Choroid plexus epithelial cell (primary cell): ENCODE data around the gene NLGN4X.

Experiments used
- DNase-seq: peaks from one replicate; pipeline ENCODE4 v3.0.0-alpha.2; 2010; ENCODE audit warnings: low read depth
- H3K4me3 ChIP-seq: 2 replicates; pipeline ENCODE4 v1.5.1; 2011; ENCODE audit warnings: low read depth, mild to moderate bottlenecking, control low read depth, low read length, moderate library complexity
- TF ChIP-seq, protein P1 (sequence below): conservative IDR thresholded peaks from 2 replicates; pipeline ENCODE4 v1.5.1; 2011; ENCODE audit warnings: low read depth, mild to moderate bottlenecking, control low read depth, inconsistent platforms, low read length, moderate library complexity

Gene NLGN4X

DNA sequence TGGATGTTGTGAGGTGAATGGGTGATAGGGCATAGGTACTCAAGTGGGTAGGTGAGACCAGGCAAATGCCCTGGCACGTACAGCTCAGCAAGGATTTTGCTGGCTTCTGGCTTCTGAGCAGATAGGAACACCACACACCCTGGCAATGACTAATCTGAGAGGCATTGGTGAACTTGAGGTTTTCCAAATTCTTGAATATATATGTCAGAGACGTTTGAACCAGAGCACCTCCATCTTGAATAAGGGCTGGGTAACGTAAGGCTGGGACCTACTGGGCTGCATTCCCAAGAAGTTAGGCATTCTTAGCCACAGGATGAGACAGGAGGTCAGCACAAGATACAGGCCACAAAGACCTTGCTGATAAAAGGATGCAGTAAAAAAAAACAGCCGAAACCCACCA, 204.5 kb downstream of the NLGN4X start:
- TF ChIP-seq, protein P1, sequence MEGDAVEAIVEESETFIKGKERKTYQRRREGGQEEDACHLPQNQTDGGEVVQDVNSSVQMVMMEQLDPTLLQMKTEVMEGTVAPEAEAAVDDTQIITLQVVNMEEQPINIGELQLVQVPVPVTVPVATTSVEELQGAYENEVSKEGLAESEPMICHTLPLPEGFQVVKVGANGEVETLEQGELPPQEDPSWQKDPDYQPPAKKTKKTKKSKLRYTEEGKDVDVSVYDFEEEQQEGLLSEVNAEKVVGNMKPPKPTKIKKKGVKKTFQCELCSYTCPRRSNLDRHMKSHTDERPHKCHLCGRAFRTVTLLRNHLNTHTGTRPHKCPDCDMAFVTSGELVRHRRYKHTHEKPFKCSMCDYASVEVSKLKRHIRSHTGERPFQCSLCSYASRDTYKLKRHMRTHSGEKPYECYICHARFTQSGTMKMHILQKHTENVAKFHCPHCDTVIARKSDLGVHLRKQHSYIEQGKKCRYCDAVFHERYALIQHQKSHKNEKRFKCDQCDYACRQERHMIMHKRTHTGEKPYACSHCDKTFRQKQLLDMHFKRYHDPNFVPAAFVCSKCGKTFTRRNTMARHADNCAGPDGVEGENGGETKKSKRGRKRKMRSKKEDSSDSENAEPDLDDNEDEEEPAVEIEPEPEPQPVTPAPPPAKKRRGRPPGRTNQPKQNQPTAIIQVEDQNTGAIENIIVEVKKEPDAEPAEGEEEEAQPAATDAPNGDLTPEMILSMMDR: no peak
- no peak for DNase-seq
- no peak overlapping the region for H3K4me3 ChIP-seq

DNA sequence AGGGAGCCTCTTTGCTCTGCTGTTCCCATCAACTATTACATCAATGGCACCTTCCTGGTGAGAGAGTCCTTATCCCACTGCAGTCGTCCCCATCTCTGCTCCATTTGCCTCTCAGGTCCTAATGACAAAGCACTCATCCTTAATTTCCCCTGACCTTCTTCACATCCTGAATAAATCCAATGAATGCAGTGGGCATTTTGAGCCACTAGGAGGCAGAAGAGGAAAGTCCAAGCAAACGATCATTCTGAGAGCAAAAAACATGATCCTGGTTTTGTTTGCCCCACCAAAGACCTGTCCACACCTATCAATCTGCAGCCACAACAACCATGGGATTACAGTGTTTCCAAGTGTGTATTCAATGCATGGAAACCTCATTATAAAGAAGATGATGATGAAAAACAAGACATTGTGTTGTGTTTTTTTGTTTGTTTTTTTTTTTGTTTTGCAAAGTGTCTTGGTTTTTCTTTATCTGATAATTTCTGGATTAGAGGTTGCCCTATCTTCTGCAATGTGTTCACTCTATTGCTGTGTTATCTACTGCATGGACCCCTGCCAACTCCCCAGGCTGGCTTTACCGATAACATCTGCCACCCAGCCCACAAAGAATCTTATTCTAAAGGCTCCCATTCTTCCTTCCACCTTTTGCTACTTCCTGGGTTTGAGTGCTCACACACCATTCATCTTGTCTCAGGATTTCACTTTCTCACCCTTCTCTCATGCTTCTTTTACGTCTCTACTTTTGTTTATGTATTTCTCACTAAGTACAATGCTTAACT, 207.2 kb downstream of the NLGN4X start:
- DNase-seq: peak; percentile 11
- TF ChIP-seq, protein P1: peak; percentile 47
- no peak overlapping the region for H3K4me3 ChIP-seq

DNA sequence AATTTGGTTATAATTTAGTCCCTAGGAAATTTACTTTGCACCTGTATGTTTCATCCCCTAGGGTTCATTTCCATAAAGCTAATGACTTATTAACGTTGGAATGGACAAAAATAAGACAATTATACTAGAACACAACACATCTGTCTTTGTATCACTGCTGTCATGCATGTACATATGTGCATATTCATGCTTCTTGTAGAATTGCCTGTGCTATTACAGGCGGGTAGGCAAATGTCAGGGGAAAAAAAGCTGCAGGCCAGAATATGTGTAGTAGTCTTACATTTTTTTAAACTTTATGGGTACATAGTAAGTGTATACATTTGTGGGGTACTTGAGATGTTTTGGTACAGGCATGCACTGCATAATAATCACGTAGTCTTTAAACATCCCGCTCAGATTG, 209.6 kb downstream of the NLGN4X start:
- H3K4me3 ChIP-seq: no peak overlapping the region
- TF ChIP-seq, protein P1: no peak
- DNase-seq: no peak

DNA sequence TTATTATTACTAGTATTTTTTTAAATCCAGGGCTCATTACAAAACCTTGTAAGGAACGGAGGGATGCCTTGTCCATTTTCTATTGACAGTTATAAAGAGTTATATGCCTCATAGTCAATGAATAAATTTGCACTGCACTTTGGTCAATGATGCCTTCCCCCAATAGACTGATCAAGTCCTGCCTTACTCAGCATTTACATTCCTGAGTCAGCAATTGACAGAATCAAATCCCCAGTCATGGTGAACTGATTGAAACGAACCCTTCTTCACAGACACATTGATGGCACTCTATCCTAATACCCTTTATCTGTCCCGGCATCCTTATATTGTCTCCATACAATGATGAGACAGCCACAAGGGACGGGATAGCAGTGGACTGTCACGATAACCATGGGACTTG, 213.2 kb downstream of the NLGN4X start:
- DNase-seq: no peak
- H3K4me3 ChIP-seq: no peak overlapping the region
- TF ChIP-seq, protein P1: no peak

DNA sequence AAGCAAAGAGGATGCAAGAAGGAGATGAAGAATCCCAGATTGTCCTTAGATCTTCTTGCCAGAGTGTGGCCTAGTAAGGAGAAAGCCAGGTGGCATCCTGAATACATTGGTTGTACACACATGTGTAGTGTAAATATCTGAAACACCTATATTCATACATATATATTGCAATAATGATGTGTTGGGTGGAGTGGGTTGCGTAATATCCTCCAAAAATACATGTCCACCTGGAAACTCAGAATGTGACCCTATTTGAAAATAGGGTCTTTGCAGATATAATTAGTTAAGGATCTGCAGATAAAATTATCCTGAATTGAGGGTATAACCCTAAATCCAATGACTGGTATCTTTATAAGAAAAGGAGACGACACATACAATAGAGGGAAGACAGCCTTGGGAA, 216.3 kb downstream of the NLGN4X start:
- DNase-seq: no peak
- TF ChIP-seq, protein P1: no peak
- no peak overlapping the region for H3K4me3 ChIP-seq

DNA sequence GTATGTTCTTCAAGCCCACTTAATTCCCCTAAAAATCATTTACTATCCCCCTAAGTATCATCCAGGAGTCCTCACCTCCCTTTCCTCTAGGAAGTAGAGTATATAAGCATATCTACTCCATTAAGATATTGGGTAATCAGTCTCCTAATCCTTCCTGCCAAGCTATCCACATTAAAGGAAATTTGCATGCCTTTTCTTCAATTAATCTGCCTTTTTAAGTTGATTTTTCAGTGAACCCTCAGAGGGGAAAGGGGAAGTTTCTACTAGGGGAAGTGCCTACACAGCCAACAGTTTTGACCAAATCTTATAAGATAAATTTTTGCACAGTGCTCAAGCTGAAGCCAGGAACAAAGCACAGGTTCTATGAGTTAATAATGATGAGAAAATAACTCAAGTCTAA, 222.8 kb downstream of the NLGN4X start:
- TF ChIP-seq, protein P1: no peak
- no peak overlapping the region for H3K4me3 ChIP-seq
- DNase-seq: no peak

DNA sequence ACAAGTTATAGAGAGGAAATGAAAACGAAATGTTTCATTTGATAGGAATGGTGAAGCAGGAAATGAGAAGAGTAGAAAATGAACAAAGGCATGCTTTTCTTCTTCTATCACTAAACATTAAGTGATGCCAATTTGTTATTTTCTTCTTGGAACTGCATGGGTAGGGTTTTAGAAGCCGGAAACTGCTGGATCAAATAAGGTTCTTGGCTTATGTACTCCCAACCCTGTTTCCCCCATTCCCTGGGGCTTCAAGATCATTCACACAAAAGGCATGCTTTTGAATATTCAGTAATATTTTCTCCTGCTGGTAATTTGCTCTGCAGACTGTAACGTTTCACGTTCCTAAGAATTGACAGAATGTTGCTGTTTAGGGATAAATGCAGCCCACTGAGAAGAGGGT, 224.1 kb downstream of the NLGN4X start:
- TF ChIP-seq, protein P1: no peak
- DNase-seq: no peak
- H3K4me3 ChIP-seq: no peak overlapping the region
